Heart left ventricle (tissue), 13 donors: ENCODE measurements around the gene FOXL1.

Experiments used
- POLR2A ChIP-seq, 2 donors: fragments of 450-650 bp; IDR thresholded peaks; one replicate each; pipeline ENCODE4 v1.6.1; 2017; ENCODE audit warnings: antibody characterized with exemption in 2 of 2, mild to moderate bottlenecking in 2 of 2, moderate library complexity in 2 of 2
- TF ChIP-seq, protein P1 (sequence below), 12 donors: fragments of 200-600 bp; sonication (generic) in 4 of 12; IDR thresholded peaks; one replicate each; pipeline versions ENCODE4 v1.5.0 to v1.8.0; 2018 to 2022; ENCODE audit warnings: antibody characterized with exemption in 12 of 12, mild to moderate bottlenecking in 5 of 12
- donor health status: ischemic (EF 13 %, LVEDD 7.1; RV severe dilation, severe dysfunction).
- donor health status: DM: no; HTN: yes; CAD: no.
- donor health status: DM: no; HTN: no; CAD: no.
- donor health status: ischemic (EF 25% LVEDD 6.9; RV normal size, moderate dysfunction).
- donor health status: ischemic (EF 25% LVEDD 5.7; RV mildly dilated, moderate dysfunction).
- donor health status: ischemic (EF 35%, LVEDD 5.7; RV mildly dilated, moderate dysfunction).
- donor health status: nonischemic (EF 11% LVEDD 7.7; RV severe dilation, severe dysfunction).
- donor health status: DM: yes; HTN: yes; CAD: no.
- donor health status: PGD.
- donor health status: ischemic (EF 29% LVEDD 5.4; RV normal size, mild dysfunction).
- donor health status: nonischemic (EF 23%, LVEDD 6.1; RV moderate dilation, normal function).

GRCh38 chr16:86593913-86594620 is 15.7 kb downstream of the FOXL1 start:
- TF ChIP-seq, protein P1, sequence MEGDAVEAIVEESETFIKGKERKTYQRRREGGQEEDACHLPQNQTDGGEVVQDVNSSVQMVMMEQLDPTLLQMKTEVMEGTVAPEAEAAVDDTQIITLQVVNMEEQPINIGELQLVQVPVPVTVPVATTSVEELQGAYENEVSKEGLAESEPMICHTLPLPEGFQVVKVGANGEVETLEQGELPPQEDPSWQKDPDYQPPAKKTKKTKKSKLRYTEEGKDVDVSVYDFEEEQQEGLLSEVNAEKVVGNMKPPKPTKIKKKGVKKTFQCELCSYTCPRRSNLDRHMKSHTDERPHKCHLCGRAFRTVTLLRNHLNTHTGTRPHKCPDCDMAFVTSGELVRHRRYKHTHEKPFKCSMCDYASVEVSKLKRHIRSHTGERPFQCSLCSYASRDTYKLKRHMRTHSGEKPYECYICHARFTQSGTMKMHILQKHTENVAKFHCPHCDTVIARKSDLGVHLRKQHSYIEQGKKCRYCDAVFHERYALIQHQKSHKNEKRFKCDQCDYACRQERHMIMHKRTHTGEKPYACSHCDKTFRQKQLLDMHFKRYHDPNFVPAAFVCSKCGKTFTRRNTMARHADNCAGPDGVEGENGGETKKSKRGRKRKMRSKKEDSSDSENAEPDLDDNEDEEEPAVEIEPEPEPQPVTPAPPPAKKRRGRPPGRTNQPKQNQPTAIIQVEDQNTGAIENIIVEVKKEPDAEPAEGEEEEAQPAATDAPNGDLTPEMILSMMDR (IDR thresholded peaks at IDR 0.05): no peak
- TF ChIP-seq POLR2A (IDR thresholded peaks at IDR 0.05): no peak
